Adrenal gland (tissue), 9 donors: ENCODE data around the gene SMIM45.

Experiments used
- DNase-seq, 7 donors: peaks; one replicate each; pipeline ENCODE4 v3.0.0-alpha.2; 2019 to 2020
- H3K27ac ChIP-seq, 5 donors: fragments of 200-600 bp; sonication (generic) in 4 of 5; 1 replicate in 3 of 5; 2 replicates in 2 of 5; pipeline versions ENCODE4 v1.5.1 to v1.8.0; 2016 to 2020; ENCODE audit warnings: mild to moderate bottlenecking in 1 of 5
- H3K27me3 ChIP-seq: fragments of 200-600 bp; 2 replicates; pipeline ENCODE4 v1.8.0; 2021
- H3K36me3 ChIP-seq, 2 donors: fragments of 200-600 bp; replicated peaks in 1 of 2; 1 replicate in 1 of 2; 2 replicates in 1 of 2; pipeline versions ENCODE4 v1.5.1 to v1.8.0; 2018 to 2022
- H3K4me1 ChIP-seq, 2 donors: fragments of 200-600 bp; replicated peaks in 1 of 2; 1 replicate in 1 of 2; 2 replicates in 1 of 2; pipeline versions ENCODE4 v1.5.1 to v1.8.0; 2018 to 2021
- H3K4me3 ChIP-seq, 4 donors: fragments of 200-600 bp; sonication (generic) in 3 of 4; one replicate each; pipeline ENCODE4 v1.5.1; 2016 to 2018
- H3K9me3 ChIP-seq, 3 donors: fragments of 200-600 bp; sonication (generic) in 1 of 3; replicated peaks in 1 of 3; 1 replicate in 2 of 3; 2 replicates in 1 of 3; pipeline versions ENCODE4 v1.5.1 to v1.8.0; 2016 to 2021
- CTCF ChIP-seq, 6 experiments: fragments of 450-650 bp in 4 of 6; fragments of 200-600 bp in 2 of 6; sonication (generic) in 1 of 6; IDR thresholded peaks; 1 replicate in 5 of 6; 2 replicates in 1 of 6; pipeline versions ENCODE4 v1.5.1 to v1.8.0; 2016 to 2021; ENCODE audit warnings: antibody characterized with exemption in 6 of 6, mild to moderate bottlenecking in 2 of 6, moderate library complexity in 1 of 6
- POLR2A ChIP-seq, 2 donors: fragments of 450-650 bp; IDR thresholded peaks; one replicate each; pipeline ENCODE4 v1.6.1; 2017; ENCODE audit warnings: antibody characterized with exemption in 2 of 2, mild to moderate bottlenecking in 2 of 2, moderate library complexity in 1 of 2
- WGBS, 4 donors: extraction: QIAGEN DNeasy Blood & Tissue Kit in 2 of 4; methylation state at CpG; one replicate each; pipeline versions ENCODE4 v1.1.5 to v1.1.7; 2013 to 2017; 5-methylcytosine and 5-hydroxymethylcytosine counted together
- intact Hi-C, 2 donors: fragments of 100-400 bp; cut with DNase I; formaldehyde crosslinking; loops; one replicate each; pipeline versions ENCODE4 v1.14.1 to v1.15.0; 2022 to 2023
- donor health status: healthy with polysubstance abuse.
- donor health status: Bipolar disorder and iron deficiency.
- donor health status: DM: yes; HTN: yes; CAD: no.
- donor health status: DM: no; HTN: no; CAD: no.
- donor health status: DM: no; HTN: no; CAD: no.

Gene SMIM45

GRCh38 chr22:41913842-41914534 lies 38.0 kb upstream of the SMIM45 start:
- DNase-seq, result peak in 2 of 7 donors; percentile 27 to 50
- 0 to 2% (median 2%) methylated on average over 4 to 79 of the region's 79 CpGs for WGBS, 4 donors
- Histone ChIP-seq H3K4me1 (peaks cover 26 to 48% of the 10 kb centered on the region in 2 donors), H3K27me3 (peaks cover 12% of the 10 kb centered on the region), H3K27ac (peak overlapping the region in 3 of 5 donors; percentile 18 to 67 (median 19)), H3K9me3 (no peaks in the 10 kb centered on the region), H3K36me3 (no peaks in the 10 kb centered on the region), H3K4me3 (peak overlapping the region in 1 of 4 donors; percentile 79)
- intact Hi-C loops, result no loop called here
- TF ChIP-seq CTCF (IDR thresholded peaks at IDR 0.05) (no peak), POLR2A (IDR thresholded peaks at IDR 0.05) (no peak)

GRCh38 chr22:41914611-41915034 lies 37.3 kb upstream of the SMIM45 start:
- TF ChIP-seq POLR2A (IDR thresholded peaks at IDR 0.05) (no peak), CTCF (IDR thresholded peaks at IDR 0.05) (no peak)
- WGBS, 4 donors, result 0 to 1% (median 1%) methylated on average over 20 to 67 of the region's 67 CpGs; no CpG with 5 or more reads in 1 of the 4 donors

GRCh38 chr22:41915035-41915785 lies 36.7 kb upstream of the SMIM45 start, which contains the start of gene SHISA8:
SHISA8 (minus strand) TSS chr22:41915074; CDS start chr22:41914667, 407 bp downstream.
- 5 to 16% (median 13%) methylated on average over 4 to 59 of the region's 63 CpGs for WGBS, 4 donors
- H3K27me3 ChIP-seq, result peaks cover 12% of the 10 kb centered on the region
- H3K4me3 ChIP-seq, result peak within 1 kb of the TSS in 2 of 4 donors; percentile 9 to 79
- H3K4me1 ChIP-seq, result peaks cover 33 to 49% of the 10 kb centered on the region in 2 donors
- peak within 1 kb of the TSS in 2 of 5 donors; percentile 18 to 67 for H3K27ac ChIP-seq
- intact Hi-C loops, result no loop called here
- H3K36me3 ChIP-seq, result no peaks in the 10 kb centered on the region
- peak; percentile 29 to 48 for TF ChIP-seq POLR2A (IDR thresholded peaks at IDR 0.05)
- no peak for TF ChIP-seq CTCF (IDR thresholded peaks at IDR 0.05)
- peak in 6 of 7 donors; percentile 61 to 74 (median 71) for DNase-seq
- H3K9me3 ChIP-seq, result no peaks in the 10 kb centered on the region

More at GRCh38 chr22:41914611-41915034, 37.3 kb upstream of the SMIM45 start:
- intact Hi-C loops, result no loop called here
- Histone ChIP-seq H3K4me3 (peak overlapping the region in 2 of 4 donors; percentile 9 to 79), H3K4me1 (peaks cover 31 to 48% of the 10 kb centered on the region in 2 donors), H3K27ac (peak overlapping the region in 1 of 5 donors; percentile 67), H3K36me3 (no peaks in the 10 kb centered on the region), H3K27me3 (peaks cover 12% of the 10 kb centered on the region), H3K9me3 (no peaks in the 10 kb centered on the region)
- no peak for DNase-seq

- H3K27me3 ChIP-seq, result peaks cover 12% of the 10 kb centered on the region
- no peak overlapping the region for H3K27ac ChIP-seq
- no peak for DNase-seq
- TF ChIP-seq CTCF (IDR thresholded peaks at IDR 0.05), result no peak
- no peak for TF ChIP-seq POLR2A (IDR thresholded peaks at IDR 0.05)
- intact Hi-C loops, result no loop called here
- H3K4me3 ChIP-seq, result no peak overlapping the region
- no peaks in the 10 kb centered on the region for H3K36me3 ChIP-seq
- peaks cover 26 to 49% of the 10 kb centered on the region in 2 donors for H3K4me1 ChIP-seq
- H3K9me3 ChIP-seq, result no peaks in the 10 kb centered on the region
- WGBS, 4 donors, result 73 to 79% (median 76%) methylated on average over 7 to 11 of the region's 11 CpGs
Measured at GRCh38 chr22:41915786-41916493, 36.0 kb upstream of the SMIM45 start.
